CMK (cell line): Measurements from ENCODE around the gene MDFI.

Experiments used
- DNase-seq: peaks from one replicate; pipeline ENCODE4 v3.0.0-alpha.2; 2010; ENCODE audit warnings: low read depth

MDFI gene

GRCh38 chr6:41651246-41651961 is 13.1 kb downstream of the MDFI start:
- no peak for DNase-seq

- DNase-seq = no peak
Measured at GRCh38 chr6:41651962-41652657, 13.8 kb downstream of the MDFI start.

GRCh38 chr6:41652866-41653652 is 14.8 kb downstream of the MDFI start:
- DNase-seq = no peak

- DNase-seq = no peak
Measured at GRCh38 chr6:41653691-41654090, 15.4 kb downstream of the MDFI start.

- DNase-seq = no peak
Measured at GRCh38 chr6:41654151-41654697, 16.0 kb downstream of the MDFI start.

GRCh38 chr6:41654698-41655151 is 16.5 kb downstream of the MDFI start:
- no peak for DNase-seq

GRCh38 chr6:41655176-41655575 is 16.9 kb downstream of the MDFI start:
- no peak for DNase-seq

- no peak for DNase-seq
Measured at GRCh38 chr6:41655646-41656001, 17.4 kb downstream of the MDFI start.

GRCh38 chr6:41656002-41656691 is 17.9 kb downstream of the MDFI start:
- DNase-seq = no peak

- no peak for DNase-seq
Measured at GRCh38 chr6:41657131-41658094, 19.1 kb downstream of the MDFI start.

GRCh38 chr6:41658636-41659035 is 20.4 kb downstream of the MDFI start:
- DNase-seq = no peak

GRCh38 chr6:41659935-41660334 is 21.7 kb downstream of the MDFI start:
- no peak for DNase-seq

- no peak for DNase-seq
Measured at GRCh38 chr6:41663568-41663967, 25.3 kb downstream of the MDFI start.

GRCh38 chr6:41664271-41664670 is 26.0 kb downstream of the MDFI start:
- no peak for DNase-seq

GRCh38 chr6:41667195-41667594 is 28.9 kb downstream of the MDFI start:
- no peak for DNase-seq

GRCh38 chr6:41668968-41669367 is 30.7 kb downstream of the MDFI start:
- no peak for DNase-seq

- no peak for DNase-seq
Measured at GRCh38 chr6:41670703-41671360, 32.6 kb downstream of the MDFI start.

GRCh38 chr6:41671376-41671775 is 33.1 kb downstream of the MDFI start:
- DNase-seq = no peak

GRCh38 chr6:41672016-41672415 is 33.7 kb downstream of the MDFI start:
- no peak for DNase-seq
